GM21619 (cell line): Measurements from ENCODE around the gene RNF223.
A peak's percentile ranks its signal among the peaks of the same experiment; 100 is the strongest.
"Not testable (repeated sequence)": the region's sequence is repeated elsewhere in the genome, so short reads cannot be mapped to it uniquely, and the experiment has no call there.

ENCODE experiments used
- ATAC-seq: cut with Tn5 transposase; IDR thresholded peaks from one replicate; pipeline ENCODE4 v1.9.1; 2021; ENCODE audit not compliant: unreplicated experiment

Gene RNF223

DNA sequence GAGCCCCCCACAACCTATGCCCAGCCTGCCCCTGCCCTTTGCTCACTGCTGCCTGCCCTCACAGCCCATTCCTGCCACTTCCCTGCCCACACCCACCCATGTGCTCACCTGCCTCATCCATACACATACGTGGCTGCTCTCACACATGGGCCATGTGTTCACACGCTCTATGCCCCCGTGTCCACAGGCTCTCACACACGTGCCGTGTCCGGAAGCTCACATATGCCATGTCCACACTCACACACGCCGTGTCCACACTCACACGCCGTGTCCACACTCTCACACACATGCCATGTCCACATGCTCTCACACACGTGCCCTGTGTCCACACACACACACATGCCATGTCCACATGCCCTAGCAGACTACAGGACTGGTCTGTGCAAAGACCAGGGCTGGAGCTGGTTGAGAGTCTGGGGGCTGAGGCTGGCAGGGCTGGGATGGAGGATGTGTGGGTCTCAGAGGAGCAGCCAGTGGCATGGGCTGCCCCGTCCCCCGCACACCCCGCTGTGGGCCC, 583 bp upstream of the RNF223 start:
- ATAC-seq: no peak

DNA sequence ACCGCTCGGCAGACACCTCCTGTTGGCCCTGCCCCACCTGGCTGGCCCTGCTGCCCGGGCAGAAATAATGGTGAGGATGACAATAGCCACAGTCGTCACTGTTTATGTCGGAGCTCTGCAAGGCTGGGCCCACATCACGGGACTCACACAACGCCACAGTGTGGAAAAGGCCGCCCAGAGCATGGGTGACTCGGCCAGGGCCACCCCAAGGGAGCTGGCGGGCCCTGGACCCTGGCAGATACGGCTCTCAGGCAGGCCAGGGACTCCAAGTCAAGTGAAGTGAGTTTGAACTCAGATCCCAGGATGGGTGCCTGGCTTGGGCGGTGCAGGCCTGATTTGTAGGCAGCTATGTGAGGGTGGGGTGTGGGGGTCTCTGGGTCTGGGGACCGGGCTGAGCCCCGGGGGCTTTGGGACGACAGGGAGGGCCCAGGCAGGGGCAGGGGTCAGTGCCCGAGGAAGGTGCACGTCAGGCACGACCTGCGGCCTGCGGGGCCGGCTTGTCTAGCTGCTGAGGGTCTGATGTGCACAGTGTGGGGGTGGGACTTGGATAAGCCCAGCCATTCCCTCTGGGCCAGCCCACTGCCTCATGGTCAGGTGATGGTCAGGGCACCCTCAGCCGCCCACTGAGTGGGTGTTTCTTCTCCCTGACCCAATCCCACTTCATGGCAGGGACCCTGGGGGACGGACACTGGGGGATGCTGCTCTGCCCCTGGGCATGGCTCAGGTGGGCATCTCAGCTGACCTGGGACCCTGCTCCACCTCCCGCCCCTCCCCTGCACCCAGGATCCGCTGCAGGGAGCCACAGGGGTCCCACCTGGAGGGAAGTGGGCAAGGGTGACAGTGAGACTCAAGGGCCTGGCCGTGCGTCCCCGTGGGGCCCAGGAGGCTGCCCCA, 1.0 kb downstream of the RNF223 start:
- no peak for ATAC-seq

DNA sequence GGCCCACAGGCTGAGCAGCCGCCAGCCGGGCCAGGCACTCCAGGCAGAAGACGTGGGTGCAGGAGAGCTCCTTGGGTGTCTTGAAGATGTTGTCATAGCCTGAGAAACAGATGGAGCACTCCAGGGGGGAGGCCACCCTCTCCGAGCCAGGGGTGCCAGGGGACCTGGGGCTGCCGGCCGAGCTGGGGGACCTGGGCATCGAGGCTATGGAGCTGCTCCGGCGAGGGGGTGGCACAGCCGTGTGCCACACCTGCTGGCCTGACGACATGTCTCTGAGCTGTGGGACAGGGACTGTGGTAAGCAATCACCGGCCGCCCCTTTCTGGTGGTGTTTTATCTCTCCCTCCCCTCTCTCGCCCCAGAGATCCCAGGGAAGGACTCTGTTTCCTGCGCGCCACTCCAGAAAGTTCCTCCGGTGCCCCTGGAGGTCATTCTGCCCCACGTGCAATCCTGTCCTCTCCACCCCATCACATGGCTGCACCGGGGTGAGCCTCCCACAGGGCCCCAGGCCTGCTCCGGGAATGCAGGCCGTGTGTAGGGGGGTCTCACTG, 1.7 kb downstream of the RNF223 start:
- no peak for ATAC-seq

DNA sequence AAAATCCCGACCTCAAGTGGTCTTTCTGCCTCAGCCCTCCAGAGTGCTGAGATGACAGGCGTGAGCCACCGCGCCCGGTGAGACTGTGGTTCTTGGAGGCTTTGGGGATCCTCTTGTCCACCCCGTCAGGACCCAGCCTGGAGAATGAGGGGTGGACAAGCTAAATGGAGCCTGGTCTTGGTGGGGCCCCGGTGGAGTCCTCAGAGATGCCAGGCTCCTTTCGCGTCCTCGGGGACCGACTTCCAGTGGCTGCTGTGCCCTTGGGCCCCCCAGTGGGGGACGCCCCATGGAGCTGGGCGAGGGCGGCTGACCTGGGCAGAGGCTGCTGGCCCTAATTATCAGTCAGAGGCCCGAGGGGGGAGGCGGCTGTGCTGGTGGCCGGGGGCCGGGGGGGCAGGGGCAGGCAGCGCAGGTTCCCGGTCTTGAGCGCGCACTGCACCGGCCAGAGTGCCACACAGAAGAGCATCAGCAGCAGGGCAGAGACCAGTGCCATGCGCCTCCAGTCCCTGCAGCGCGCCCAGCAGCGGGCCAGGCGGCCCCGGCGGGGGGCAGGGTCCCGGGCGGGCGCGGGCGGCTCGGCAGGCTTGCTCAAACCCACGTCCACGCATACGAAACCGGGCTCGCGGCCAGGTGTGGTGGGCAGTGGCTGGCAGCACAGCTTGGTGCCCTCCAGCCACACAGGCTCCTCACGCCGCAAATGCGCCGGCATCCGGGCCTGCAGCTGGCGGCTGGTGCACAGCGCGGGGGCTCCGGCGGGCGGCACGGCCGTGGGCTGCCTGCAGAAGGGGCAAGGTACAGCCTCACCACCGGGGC, 2.4 kb downstream of the RNF223 start:
- no peak for ATAC-seq

DNA sequence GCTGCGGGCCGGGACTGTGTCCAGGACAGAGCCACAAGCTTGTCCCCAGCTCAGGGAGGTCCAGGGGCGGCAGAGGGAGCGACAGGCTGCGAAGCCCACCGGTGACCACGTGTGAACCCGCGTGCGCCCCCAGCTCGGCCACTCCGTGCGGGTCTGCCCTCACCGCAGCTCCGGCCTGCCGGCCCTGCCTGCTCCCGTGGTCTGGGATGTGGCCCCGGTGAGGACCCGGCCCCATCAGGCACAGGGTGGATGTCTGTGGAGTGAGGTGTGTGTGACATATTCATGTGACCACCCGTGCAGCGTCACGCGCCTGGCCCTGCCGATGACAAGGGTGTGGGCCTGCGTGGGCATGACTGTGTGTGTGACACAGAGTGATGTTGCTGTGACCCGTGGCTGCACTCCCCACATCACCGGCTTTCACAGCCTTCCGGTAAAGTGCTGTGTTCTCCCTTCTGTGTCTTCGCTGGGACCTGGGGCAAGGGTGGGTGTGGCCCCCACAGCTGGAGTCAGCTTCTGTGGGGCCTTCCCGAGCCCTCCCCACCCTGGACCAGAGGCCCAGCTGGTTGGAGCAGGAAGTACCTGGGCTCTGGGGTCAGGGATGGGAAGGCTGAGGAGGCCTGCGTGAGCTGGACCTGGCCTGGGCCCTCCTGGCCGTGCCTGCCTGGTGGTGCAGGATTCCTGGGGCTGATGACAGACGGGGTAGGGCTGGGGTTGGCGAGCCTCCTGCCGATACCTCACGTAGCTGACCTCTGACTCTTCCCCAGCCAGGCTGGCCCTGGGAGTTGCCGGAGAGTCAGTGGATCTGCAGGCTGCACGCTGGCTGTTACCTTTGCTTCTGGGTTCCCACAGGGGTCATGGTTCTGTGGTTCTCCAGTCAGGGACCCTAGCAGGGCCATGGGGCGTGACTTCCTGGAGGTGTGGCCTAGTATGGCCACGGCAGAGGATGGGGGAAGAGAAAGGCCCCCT, 4.1 kb downstream of the RNF223 start:
- ATAC-seq: no peak

DNA sequence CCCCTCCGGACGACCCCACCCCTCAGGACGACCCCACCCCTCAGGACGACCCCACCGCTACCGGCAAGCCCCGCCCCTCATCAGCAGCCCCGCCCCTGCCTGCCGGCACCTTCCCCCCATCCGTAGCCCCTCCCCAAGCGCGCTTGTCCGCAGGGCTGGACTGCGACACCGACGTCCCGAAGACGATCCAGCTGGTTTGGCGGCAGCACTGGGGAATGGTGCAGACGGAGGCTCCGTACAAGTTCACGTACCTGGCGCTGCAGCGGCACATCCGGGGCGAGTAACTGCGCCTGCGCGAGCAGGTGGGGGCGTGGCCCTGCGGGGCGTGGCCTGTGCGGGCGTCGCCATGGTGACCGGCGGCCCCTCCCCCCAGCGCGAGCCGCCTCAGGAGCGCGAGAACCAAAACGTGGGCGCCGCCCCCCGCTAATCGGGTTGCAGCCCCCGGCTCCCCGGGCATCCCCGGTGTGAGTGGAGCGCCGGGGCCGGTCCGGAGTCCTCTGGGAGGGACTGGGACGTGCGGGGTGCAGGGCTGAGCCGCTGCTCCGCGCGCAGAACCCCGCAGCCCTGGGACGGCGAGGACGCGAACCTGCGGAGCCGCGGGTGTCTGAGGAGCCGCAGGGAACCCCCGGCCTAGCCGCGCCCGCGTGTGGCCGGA, 4.9 kb downstream of the RNF223 start:
- no peak for ATAC-seq

DNA sequence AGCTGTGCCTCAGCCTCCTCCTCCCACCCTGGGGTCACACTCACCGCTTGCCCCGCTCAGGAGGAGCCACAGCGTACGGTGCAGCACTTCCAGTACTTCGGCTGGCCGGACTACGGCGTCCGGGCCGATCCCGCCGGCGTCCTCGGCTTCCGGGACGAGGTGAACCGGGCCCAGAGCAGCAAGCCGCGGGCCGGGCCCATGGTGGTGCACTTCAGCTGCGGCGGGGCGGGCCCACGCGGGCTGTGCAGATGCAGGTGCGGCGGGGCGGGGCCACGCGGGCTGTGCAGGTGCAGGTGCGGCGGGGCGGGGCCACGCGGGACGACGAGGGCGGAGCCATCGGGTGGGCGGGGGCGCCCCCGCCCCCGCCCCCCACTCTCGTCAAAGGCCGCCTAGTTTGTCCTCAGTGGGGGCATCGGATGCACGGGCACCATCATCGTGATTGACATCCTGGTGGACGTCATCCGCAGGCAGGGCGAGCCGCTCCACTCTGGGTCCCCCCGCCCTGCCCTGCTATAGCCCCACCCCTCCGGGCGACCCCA, 5.5 kb downstream of the RNF223 start:
- no peak for ATAC-seq

DNA sequence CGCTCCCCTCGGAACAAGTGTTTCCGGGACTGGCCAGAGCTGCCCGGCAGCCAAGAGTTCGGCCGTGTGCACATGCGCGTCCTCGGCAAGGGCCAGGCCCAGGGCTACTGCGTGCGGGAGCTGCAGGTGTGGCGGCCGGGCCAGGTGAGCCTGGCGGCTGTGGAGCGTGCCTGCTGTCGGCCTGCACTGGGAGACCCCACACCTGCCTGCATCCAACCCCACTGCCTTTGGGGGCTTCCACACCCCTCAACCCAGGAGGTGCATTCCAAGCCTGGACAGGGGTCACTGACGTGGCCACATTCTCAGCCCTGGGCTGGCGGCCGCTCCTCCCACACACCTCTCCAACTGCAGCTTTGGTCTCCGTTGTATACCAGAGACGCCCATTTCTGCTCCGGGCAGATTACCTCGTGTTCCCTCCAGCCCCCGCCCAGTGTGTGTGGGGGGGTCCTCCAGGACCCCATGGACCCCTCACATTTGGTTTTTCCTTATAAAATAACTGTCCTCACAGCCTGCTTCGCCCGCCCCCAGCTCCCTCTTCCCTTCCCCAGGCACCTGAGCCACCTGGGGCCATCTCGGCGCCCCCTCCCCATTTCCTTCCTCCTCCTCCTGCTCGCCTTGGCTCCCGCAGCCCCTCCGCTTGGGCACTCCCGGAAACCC, 6.1 kb downstream of the RNF223 start:
- ATAC-seq: no peak

DNA sequence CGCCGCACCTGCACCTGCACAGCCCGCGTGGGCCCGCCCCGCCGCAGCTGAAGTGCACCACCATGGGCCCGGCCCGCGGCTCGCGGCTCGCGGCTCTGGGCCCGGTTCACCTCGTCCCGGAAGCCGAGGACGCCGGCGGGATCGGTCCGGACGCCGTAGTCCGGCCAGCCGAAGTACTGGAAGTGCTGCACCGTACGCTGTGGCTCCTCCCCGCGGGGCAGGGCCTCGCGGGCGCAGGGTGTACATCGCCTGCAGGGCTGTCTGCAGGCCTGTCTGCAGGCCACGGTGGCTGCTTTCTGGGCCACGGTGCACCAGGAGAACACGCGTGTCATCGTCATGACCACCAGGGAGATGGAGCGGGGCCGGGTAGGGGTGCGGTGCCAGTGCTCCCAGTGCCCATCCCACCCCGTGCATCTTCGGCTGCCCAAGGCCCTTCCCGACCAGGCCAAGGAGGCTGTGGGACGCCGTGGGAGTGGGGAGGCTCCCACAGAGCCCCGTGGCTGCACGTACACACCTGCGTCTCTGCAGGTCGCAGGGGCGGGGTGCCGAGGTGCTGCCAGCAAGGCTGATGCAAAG, 6.7 kb downstream of the RNF223 start:
- ATAC-seq: no peak

DNA sequence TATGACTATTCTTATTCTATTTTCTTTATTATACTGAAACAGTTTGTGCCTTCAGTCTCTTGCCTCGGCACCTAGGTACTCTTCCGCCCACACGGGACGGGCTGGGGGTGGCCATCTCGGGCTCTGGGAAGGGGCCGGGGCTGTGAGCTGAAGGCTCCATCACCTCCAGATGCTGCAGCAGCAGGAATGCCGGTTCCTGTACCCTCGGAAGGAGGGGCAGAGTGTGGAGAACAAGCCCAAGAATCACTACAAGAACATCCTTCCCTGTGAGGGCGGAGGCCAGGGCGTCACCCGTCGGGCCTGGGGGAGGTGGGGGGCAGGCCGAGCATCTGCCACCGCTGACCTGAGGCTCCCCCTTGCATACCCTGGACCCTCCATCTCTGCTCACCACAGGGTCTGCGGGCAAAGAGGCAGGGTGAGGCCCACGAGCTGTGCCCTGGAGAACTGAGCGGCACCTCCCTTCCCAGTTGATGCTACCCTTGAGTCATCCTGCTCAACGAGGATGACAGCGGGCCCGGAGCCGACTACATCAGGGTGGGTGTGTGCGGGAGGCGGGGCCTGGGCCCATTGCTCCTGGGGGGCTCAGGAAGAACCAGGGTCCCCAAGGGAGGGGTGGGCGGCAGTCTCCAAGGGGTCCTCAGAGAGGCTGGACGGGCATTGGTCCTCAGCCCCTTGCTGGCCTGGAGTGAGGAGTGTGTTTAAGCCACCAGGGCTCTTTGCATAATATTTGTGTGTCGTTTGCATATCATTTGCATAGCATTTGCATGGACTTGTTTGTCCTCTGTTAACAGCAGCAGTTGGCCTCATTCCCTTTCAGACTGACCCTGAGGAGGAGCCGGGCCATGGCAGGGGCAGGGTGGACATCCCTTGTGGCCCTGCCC, 7.5 kb downstream of the RNF223 start:
- ATAC-seq: no peak

DNA sequence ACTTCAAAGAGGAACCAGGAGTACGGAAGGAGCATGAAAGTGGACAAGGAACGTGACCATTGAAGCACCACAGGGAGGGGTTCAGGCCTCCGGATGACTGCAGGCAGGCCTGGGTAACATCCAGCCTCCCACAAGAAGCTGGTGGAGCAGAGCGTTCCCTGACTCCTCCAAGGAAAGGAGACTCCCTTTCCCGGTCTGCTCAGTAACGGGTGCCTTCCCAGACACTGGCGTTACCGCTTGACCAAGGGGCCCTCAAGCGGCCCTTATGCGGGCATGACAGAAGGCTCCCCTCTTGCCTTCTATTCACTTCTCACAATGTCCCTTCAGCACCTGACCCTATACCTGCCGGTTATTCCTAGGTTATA, 8.2 kb downstream of the RNF223 start:
- not testable (repeated sequence) for ATAC-seq

DNA sequence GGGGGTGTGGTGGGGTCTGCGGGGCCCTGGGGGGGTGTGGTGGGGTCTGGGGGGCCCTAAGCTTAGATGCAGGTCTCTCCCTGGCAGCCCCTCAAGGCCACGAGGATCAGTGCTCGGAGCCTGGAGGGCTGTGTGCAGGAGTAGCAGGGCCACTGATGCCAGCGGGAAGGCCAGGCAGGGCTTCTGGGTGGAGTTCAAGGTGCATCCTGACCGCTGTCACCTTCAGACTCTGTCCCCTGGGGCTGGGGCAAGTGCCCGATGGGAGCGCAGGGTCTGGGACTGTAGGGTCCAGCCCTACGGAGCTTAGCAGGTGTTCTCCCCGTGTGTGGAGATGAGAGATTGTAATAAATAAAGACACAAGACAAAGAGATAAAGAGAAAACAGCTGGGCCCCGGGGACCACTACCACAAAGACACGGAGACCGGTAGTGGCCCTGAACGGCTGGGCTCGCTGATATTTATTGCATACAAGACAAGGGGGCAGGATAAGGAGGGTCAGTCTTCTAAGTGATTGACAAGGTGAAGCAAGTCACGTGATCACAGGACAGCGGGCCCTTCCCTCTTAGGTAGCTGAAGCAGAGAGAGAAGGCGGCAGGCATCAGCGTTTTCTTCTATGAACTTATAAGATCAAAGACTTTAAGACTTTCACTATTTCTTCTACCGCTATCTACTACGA, 8.7 kb downstream of the RNF223 start:
- no peak for ATAC-seq

DNA sequence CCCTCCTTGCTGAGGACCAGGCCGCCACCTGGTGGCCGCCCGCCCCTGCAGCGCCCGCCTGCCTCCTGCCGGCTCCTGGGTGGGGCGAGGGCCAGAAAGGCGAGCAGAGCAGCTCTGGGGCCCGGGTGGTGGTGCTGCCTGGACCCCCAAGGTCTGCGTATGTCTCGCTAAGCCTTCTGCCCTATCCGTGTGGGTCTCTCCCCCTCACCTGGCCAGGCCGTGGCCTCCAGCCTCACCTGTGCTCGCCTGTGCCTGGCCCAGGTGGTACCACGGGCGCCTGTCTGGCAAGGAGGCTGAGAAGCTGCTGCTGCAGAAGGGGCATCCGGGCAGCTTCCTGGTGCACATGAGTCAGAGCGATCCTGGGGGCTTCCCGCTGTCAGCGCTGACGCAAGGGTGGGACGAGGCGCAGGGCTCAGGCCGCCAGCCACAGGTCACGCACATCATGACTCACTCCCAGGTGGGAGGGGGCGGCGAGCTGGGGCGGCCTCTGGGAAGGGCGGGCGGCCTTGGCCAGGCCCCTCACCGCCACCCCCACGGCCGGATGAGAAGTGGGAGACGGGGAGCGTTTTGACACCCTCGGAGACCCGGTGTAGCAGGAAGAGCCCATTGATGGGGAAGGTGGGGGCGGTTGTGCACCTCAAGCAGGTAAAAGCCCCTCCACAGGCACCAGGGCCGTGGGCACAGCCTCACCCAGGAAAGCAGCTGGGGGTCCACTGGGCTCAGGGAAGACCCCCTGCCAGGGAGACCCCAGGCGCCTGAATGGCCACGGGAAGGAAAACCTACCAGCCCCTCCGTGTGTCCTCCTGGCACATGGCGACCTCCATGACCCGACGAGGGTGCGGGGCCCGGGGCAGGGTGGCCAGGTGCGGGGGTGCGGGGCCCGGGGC, 9.9 kb downstream of the RNF223 start:
- ATAC-seq: peak; percentile 38

DNA sequence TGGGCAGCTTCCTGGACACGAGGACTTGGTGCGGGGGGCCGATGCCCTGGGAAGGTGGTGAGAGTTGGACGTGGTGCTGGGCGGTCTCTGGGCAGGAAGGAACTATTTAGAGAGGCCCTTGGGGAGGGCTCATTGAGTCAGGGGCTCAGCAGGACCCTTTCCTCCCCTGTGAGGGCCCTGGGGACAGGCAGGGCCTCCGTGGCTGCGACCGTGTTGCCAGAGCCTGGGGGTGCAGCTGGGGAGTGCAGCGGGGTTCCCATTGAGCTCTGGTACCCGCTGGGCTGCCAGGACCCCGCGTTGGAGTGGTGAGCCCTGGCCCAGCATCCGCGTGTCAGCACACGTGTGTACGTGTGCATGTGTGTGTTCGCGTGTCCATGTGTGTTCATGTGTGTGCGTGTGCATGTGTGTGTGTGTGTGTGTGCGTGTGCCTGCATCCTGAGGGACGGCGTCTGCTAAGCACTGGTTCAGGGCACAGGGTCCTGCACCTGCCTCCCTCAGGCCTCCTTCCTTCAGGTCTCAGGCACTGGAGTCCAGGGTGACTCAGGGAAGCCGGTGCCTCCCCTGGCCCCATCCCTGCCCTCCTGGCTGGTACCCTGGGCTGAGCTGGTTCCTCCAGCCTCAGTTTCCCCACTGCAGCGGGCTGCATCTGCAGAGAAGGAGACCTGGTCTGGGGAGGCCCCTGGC, 10.7 kb downstream of the RNF223 start:
- no peak for ATAC-seq

DNA sequence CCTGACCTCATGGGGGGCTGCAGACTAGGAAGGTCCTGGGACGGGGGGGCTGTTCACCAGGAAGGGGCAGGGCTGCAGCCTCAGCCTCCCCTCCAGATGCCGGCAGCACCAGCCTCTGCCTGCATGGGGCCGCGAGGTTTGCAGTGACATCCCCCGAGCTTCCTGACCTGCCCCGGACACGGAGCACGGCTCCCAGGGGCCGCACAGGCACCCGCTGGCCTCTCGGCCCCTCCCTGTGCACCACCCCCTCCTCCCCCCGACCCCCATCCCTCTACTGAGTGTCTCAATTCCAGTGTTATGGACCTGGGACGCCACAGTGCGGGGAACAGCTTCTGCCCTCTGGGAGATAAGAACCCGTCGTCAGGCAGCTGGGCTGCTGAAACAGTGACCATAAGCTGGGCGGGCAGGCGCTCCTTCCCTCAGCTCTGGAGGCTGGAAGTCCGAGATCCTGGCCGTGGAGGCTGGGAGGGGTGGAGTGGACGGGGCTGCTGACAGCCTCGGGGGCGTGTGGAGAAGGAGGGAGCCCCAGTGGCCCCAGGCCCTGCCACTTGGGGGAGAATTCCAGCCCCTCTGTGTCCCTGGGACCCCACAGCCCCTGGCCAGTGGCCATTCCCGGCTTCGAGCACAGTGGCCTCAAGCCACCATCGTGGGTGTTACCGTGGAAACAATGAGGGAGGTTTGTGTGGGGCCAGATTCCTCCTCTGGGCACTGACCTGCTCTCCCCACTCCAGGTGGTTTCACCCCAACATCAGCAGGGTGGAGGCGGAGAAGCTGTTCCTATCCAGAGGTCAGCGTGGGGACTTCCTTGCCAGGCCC, 11.6 kb downstream of the RNF223 start:
- no peak for ATAC-seq
